Thoracic aorta (tissue), 2 donors: ENCODE measurements around the gene NDST4. TPM values are rescaled to one million over a fixed set of nuclear protein-coding genes. Genes with fewer than 3 reads are reported as not detected.

Experiments used
- ATAC-seq: fragments of 150-250 bp; one replicate; pipeline ENCODE4 v1.8.0; 2017; ENCODE audit warnings: low read depth; ENCODE audit not compliant: insufficient number of reproducible peaks, low FRiP score
- DNase-seq: peaks from one replicate; pipeline ENCODE4 v3.0.0-alpha.2; 2020; ENCODE audit warnings: low spot score
- H3K27ac ChIP-seq, 2 donors: fragments of 200-600 bp; sonication (generic); 1 replicate in 1 of 2; 2 replicates in 1 of 2; pipeline ENCODE4 v1.5.1; 2016; ENCODE audit warnings: mild to moderate bottlenecking in 2 of 2, moderate library complexity in 2 of 2
- H3K27me3 ChIP-seq: fragments of 200-600 bp; sonication (generic); replicated peaks from 2 replicates; pipeline ENCODE4 v1.6.0; 2016; ENCODE audit warnings: mild to moderate bottlenecking; ENCODE audit not compliant: insufficient read depth
- H3K36me3 ChIP-seq: fragments of 200-600 bp; sonication (generic); one replicate; pipeline ENCODE4 v1.5.1; 2016
- H3K4me1 ChIP-seq, 2 donors: fragments of 200-600 bp; sonication (generic); 1 replicate in 1 of 2; 2 replicates in 1 of 2; pipeline versions ENCODE4 v1.5.1 to v1.6.0; 2016; ENCODE audit warnings: low read depth in 2 of 2, mild to moderate bottlenecking in 1 of 2; ENCODE audit not compliant: control insufficient read depth in 1 of 2
- H3K4me3 ChIP-seq: fragments of 200-600 bp; sonication (generic); 2 replicates; pipeline ENCODE4 v1.5.1; 2016; ENCODE audit warnings: mild to moderate bottlenecking
- H3K9me3 ChIP-seq: fragments of 200-600 bp; sonication (generic); 2 replicates; pipeline ENCODE4 v1.5.1; 2016
- total RNA-seq, 2 donors: library from RNA; depleted of rRNA; stranded (reverse); fragments of >200 nt; gene quantifications; one replicate each; pipeline versions ENCODE4 v1.1.0 to v1.2.3, GENCODE V29; 2016
- TF ChIP-seq, protein P1 (sequence below): fragments of 200-600 bp; sonication (generic); IDR thresholded peaks from one replicate; pipeline ENCODE4 v1.5.1; 2019; ENCODE audit warnings: antibody characterized with exemption

Gene NDST4
- total RNA-seq, 2 donors from 2014 or later, result not detected

- DNase-seq (no peak), ATAC-seq (no peak)
- TF ChIP-seq, protein P1, sequence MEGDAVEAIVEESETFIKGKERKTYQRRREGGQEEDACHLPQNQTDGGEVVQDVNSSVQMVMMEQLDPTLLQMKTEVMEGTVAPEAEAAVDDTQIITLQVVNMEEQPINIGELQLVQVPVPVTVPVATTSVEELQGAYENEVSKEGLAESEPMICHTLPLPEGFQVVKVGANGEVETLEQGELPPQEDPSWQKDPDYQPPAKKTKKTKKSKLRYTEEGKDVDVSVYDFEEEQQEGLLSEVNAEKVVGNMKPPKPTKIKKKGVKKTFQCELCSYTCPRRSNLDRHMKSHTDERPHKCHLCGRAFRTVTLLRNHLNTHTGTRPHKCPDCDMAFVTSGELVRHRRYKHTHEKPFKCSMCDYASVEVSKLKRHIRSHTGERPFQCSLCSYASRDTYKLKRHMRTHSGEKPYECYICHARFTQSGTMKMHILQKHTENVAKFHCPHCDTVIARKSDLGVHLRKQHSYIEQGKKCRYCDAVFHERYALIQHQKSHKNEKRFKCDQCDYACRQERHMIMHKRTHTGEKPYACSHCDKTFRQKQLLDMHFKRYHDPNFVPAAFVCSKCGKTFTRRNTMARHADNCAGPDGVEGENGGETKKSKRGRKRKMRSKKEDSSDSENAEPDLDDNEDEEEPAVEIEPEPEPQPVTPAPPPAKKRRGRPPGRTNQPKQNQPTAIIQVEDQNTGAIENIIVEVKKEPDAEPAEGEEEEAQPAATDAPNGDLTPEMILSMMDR, result no peak
- H3K36me3 ChIP-seq, result no peaks in the 10 kb centered on the region
- no peaks in the 10 kb centered on the region for H3K4me1 ChIP-seq
- no peaks in the 10 kb centered on the region for H3K27me3 ChIP-seq
- no peaks in the 10 kb centered on the region for H3K9me3 ChIP-seq
- no peak overlapping the region for H3K27ac ChIP-seq
- no peak overlapping the region for H3K4me3 ChIP-seq
Measured at GRCh38 chr4:114921191-114921590, 192.2 kb downstream of the NDST4 start.

DNA sequence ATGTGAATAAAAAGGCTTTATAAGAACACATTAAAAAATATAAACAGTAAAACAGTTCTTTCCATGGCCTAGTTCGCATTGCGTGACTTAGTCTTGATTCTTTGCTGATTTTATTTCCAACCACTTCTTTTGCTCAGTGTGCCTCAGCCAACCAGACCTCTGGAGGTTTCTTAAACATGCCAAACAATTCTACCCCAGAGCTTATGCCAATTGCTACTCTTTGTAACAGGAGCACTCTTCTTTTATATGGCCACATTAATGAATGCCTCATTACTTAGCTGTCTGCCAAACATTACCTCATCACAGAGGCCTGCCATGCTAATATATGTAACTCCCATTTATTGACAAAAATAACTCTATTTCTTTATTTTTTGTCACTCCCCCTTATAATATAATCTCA, 202.3 kb downstream of the NDST4 start:
- no peak overlapping the region for H3K4me3 ChIP-seq
- no peaks in the 10 kb centered on the region for H3K9me3 ChIP-seq
- H3K4me1 ChIP-seq, result no peaks in the 10 kb centered on the region
- no peak for DNase-seq
- H3K36me3 ChIP-seq, result no peaks in the 10 kb centered on the region
- TF ChIP-seq, protein P1, result no peak
- H3K27me3 ChIP-seq, result no peaks in the 10 kb centered on the region
- ATAC-seq, result no peak
- H3K27ac ChIP-seq, result no peak overlapping the region

- TF ChIP-seq, protein P1, result no peak
- Histone ChIP-seq H3K27ac (no peak overlapping the region), H3K36me3 (no peaks in the 10 kb centered on the region), H3K4me3 (no peak overlapping the region), H3K9me3 (no peaks in the 10 kb centered on the region), H3K27me3 (no peaks in the 10 kb centered on the region), H3K4me1 (no peaks in the 10 kb centered on the region)
- ATAC-seq (no peak), DNase-seq (no peak)
Measured at GRCh38 chr4:114907568-114907967, 205.9 kb downstream of the NDST4 start.

- no peaks in the 10 kb centered on the region for H3K36me3 ChIP-seq
- no peak for ATAC-seq
- no peaks in the 10 kb centered on the region for H3K4me1 ChIP-seq
- no peak overlapping the region for H3K4me3 ChIP-seq
- H3K9me3 ChIP-seq, result no peaks in the 10 kb centered on the region
- TF ChIP-seq, protein P1, result no peak
- H3K27ac ChIP-seq, result no peak overlapping the region
- H3K27me3 ChIP-seq, result no peaks in the 10 kb centered on the region
- DNase-seq, result no peak
Measured at GRCh38 chr4:114905017-114905416, 208.4 kb downstream of the NDST4 start.

- H3K4me1 ChIP-seq, result no peaks in the 10 kb centered on the region
- ATAC-seq (no peak), DNase-seq (no peak)
- no peak overlapping the region for H3K27ac ChIP-seq
- TF ChIP-seq, protein P1, result no peak
- H3K4me3 ChIP-seq, result no peak overlapping the region
- H3K9me3 ChIP-seq, result no peaks in the 10 kb centered on the region
- H3K27me3 ChIP-seq, result no peaks in the 10 kb centered on the region
- no peaks in the 10 kb centered on the region for H3K36me3 ChIP-seq
Measured at GRCh38 chr4:114900934-114901333, 212.5 kb downstream of the NDST4 start.
